Heart right ventricle (tissue), 16 donors: ENCODE measurements around the gene HIGD2A. TPM values are rescaled to one million over a fixed set of nuclear protein-coding genes. Genes with fewer than 3 reads are reported as not detected.
A peak's percentile ranks its signal among the peaks of the same experiment; 100 is the strongest.

ENCODE experiments used
- ATAC-seq, 8 donors: fragments of 200-7000 bp; cut with Tn5 transposase; one replicate each; pipeline ENCODE4 v1.9.1; 2020; ENCODE audit warnings: mild to moderate bottlenecking in 8 of 8, moderate library complexity in 8 of 8, moderate number of reproducible peaks in 1 of 8
- DNase-seq, 2 donors: peaks; one replicate each; pipeline ENCODE4 v3.0.0-alpha.2; 2020
- H3K27ac ChIP-seq, 10 donors: fragments of 200-600 bp; sonication (generic) in 2 of 10; one replicate each; pipeline versions ENCODE4 v1.5.0 to v1.8.0; 2020 to 2022; ENCODE audit warnings: mild to moderate bottlenecking in 3 of 10
- H3K27me3 ChIP-seq, 7 donors: fragments of 200-600 bp; one replicate each; pipeline ENCODE4 v1.8.0; 2021 to 2022; ENCODE audit warnings: mild to moderate bottlenecking in 2 of 7
- H3K36me3 ChIP-seq, 9 donors: fragments of 200-600 bp; sonication (generic) in 1 of 9; one replicate each; pipeline versions ENCODE4 v1.5.0 to v1.8.0; 2020 to 2022; ENCODE audit warnings: mild to moderate bottlenecking in 2 of 9
- H3K4me1 ChIP-seq, 9 donors: fragments of 200-600 bp; sonication (generic) in 1 of 9; one replicate each; pipeline versions ENCODE4 v1.5.0 to v1.8.0; 2020 to 2022; ENCODE audit warnings: mild to moderate bottlenecking in 4 of 9
- H3K4me3 ChIP-seq, 10 donors: fragments of 200-600 bp; sonication (generic) in 2 of 10; one replicate each; pipeline versions ENCODE4 v1.5.0 to v1.8.0; 2020 to 2022; ENCODE audit warnings: mild to moderate bottlenecking in 7 of 10, moderate library complexity in 2 of 10
- H3K9me3 ChIP-seq, 11 donors: fragments of 200-600 bp in 10 of 11; sonication (generic) in 2 of 11; one replicate each; pipeline versions ENCODE4 v1.5.0 to v1.8.0; 2013 to 2022; ENCODE audit warnings: mild to moderate bottlenecking in 2 of 11, control low read depth in 1 of 11, moderate library complexity in 1 of 11
- CTCF ChIP-seq, 9 donors: fragments of 200-600 bp; sonication (generic) in 2 of 9; IDR thresholded peaks; one replicate each; pipeline versions ENCODE4 v1.5.0 to v1.8.0; 2021 to 2022; ENCODE audit warnings: antibody characterized with exemption in 9 of 9, mild to moderate bottlenecking in 5 of 9, moderate library complexity in 1 of 9
- WGBS, 2 donors: extraction: QIAGEN DNeasy Blood & Tissue Kit; methylation state at CpG; one replicate each; pipeline ENCODE4 v1.1.7; 2013; ENCODE audit warnings: inconsistent platforms in 1 of 2; 5-methylcytosine and 5-hydroxymethylcytosine counted together
- intact Hi-C, 10 donors: fragments of 100-400 bp; cut with DNase I; formaldehyde crosslinking; loops; one replicate each; pipeline versions ENCODE4 v1.11.1 to v1.14.2; 2022
- polyA plus RNA-seq, 2 donors: library from polyadenylated mRNA; stranded (reverse); fragments of 200-250 nt; gene quantifications; one replicate each; pipeline ENCODE4 v1.2.3, GENCODE V29; 2013
- total RNA-seq, 10 donors: library from RNA; stranded (reverse); fragmentation: NEBNext Ultra II Directional in 3 of 10; extraction: Animal tissue kit (Norgen Biotek cat#: 25700) in 3 of 10; gene quantifications; one replicate each; pipeline versions ENCODE4 v1.2.1 to v1.2.4, GENCODE V29; 2021 to 2023
- donor health status: Arrhythmogenic right ventricular cardiomyopathy.
- donor health status: ischemic (EF 13 %, LVEDD 7.1; RV severe dilation, severe dysfunction).
- donor health status: healthy with polysubstance abuse.
- donor health status: DM: no; HTN: yes; CAD: no.
- donor health status: DM: no; HTN: no; CAD: no.
- donor health status: ischemic (EF 25% LVEDD 6.9; RV normal size, moderate dysfunction).
- donor health status: ischemic (EF 25% LVEDD 5.7; RV mildly dilated, moderate dysfunction).
- donor health status: healthy.
- donor health status: DM: yes; HTN: yes; CAD: no.
- donor health status: Ischemic cardiomyopathy.
- donor health status: ischemic (EF 35%, LVEDD 5.7; RV mildly dilated, moderate dysfunction).
- donor health status: nonischemic (EF 11% LVEDD 7.7; RV severe dilation, severe dysfunction).
- donor health status: DM: yes; HTN: yes; CAD: no.
- donor health status: PGD.
- donor health status: ischemic (EF 29% LVEDD 5.4; RV normal size, mild dysfunction).
- donor health status: nonischemic (EF 23%, LVEDD 6.1; RV moderate dilation, normal function).

HIGD2A gene
- total and polyA plus RNA-seq, 12 donors = 198 to 349 (median 233) TPM

- intact Hi-C loops = loop anchor here in 1 of 10 donors (10.0 kb wide), 1 partner anchor 155 kb away; the partner anchor contains the start of gene RNF44
- Histone ChIP-seq H3K4me3 (no peak overlapping the region), H3K4me1 (peaks cover 0 to 20% (median 7%) of the 10 kb centered on the region in 9 donors), H3K36me3 (peaks cover 0 to 53% (median 19%) of the 10 kb centered on the region in 9 donors), H3K27me3 (no peaks in the 10 kb centered on the region), H3K9me3 (no peaks in the 10 kb centered on the region), H3K27ac (peak overlapping the region in 1 of 10 donors; percentile 95)
- WGBS, 2 donors = 89 to 90% methylated on average over 3 of the region's 3 CpGs
- no peak for TF ChIP-seq CTCF (IDR thresholded peaks at IDR 0.05)
- DNase-seq = no peak
- ATAC-seq = no peak
Observed at GRCh38 chr5:176379881-176380280, 8.7 kb upstream of the HIGD2A start.

GRCh38 chr5:176381423-176381822 lies 7.1 kb upstream of the HIGD2A start:
- Histone ChIP-seq H3K27me3 (no peaks in the 10 kb centered on the region), H3K9me3 (no peaks in the 10 kb centered on the region), H3K4me3 (no peak overlapping the region), H3K27ac (peak overlapping the region; percentile 52 to 95 (median 85)), H3K4me1 (peaks cover 0 to 20% (median 8%) of the 10 kb centered on the region in 9 donors), H3K36me3 (peaks cover 0 to 60% (median 29%) of the 10 kb centered on the region in 9 donors)
- WGBS, 2 donors = 41 to 59% methylated on average over 3 of the region's 3 CpGs
- DNase-seq (peak in 1 of 2 donors; percentile 64), ATAC-seq (peak; percentile 84 to 95 (median 91))
- intact Hi-C loops = loop anchor here in 1 of 10 donors (10.0 kb wide), 1 partner anchor 153 kb away; the partner anchor contains the start of gene RNF44
- no peak for TF ChIP-seq CTCF (IDR thresholded peaks at IDR 0.05)

- ATAC-seq (peak in 6 of 8 donors; percentile 10 to 40 (median 29)), DNase-seq (no peak)
Observed at GRCh38 chr5:176381979-176382378, 6.6 kb upstream of the HIGD2A start.

GRCh38 chr5:176382721-176383120 lies 5.8 kb upstream of the HIGD2A start:
- no peak for TF ChIP-seq CTCF (IDR thresholded peaks at IDR 0.05)
- Histone ChIP-seq H3K27me3 (no peaks in the 10 kb centered on the region), H3K27ac (peak overlapping the region in 8 of 10 donors; percentile 20 to 95 (median 76)), H3K4me1 (peaks cover 6 to 33% (median 21%) of the 10 kb centered on the region in 9 donors), H3K4me3 (no peak overlapping the region), H3K36me3 (peaks cover 0 to 64% (median 29%) of the 10 kb centered on the region in 9 donors), H3K9me3 (no peaks in the 10 kb centered on the region)
- DNase-seq = no peak
- ATAC-seq = no peak
- intact Hi-C loops = loop anchor here in 1 of 10 donors (10.0 kb wide), 1 partner anchor 152 kb away; the partner anchor contains the start of gene RNF44
- WGBS, 2 donors = 76 to 92% methylated on average over 3 of the region's 3 CpGs

More at GRCh38 chr5:176381979-176382378, 6.6 kb upstream of the HIGD2A start:
- peaks cover 0 to 25% (median 14%) of the 10 kb centered on the region in 9 donors for H3K4me1 ChIP-seq
- no peaks in the 10 kb centered on the region for H3K9me3 ChIP-seq
- WGBS, 2 donors = 58 to 79% methylated on average over 3 of the region's 3 CpGs
- H3K27ac ChIP-seq = peak overlapping the region; percentile 56 to 95 (median 85)
- no peak for TF ChIP-seq CTCF (IDR thresholded peaks at IDR 0.05)
- H3K4me3 ChIP-seq = no peak overlapping the region
- intact Hi-C loops = loop anchor here in 1 of 10 donors (10.0 kb wide), 1 partner anchor 153 kb away; the partner anchor contains the start of gene RNF44
- H3K36me3 ChIP-seq = peaks cover 0 to 64% (median 29%) of the 10 kb centered on the region in 9 donors
- H3K27me3 ChIP-seq = no peaks in the 10 kb centered on the region
